SU-DHL-6 (cell line): ENCODE data around the gene LATS2.

Experiments
- EZH2phosphoT487 ChIP-seq: fragments of 200-600 bp; sonication (generic), shearing (Covaris generic); conservative IDR thresholded peaks from 2 replicates; pipeline ENCODE4 v1.6.1; 2018; ENCODE audit warnings: mild to moderate bottlenecking, antibody characterized with exemption, low read length, moderate library complexity, mixed read lengths
- TF ChIP-seq, protein P1 (sequence below): fragments of 200-600 bp; sonication (generic); IDR thresholded peaks from one replicate; pipeline ENCODE4 v1.5.1; 2017; ENCODE audit warnings: antibody characterized with exemption, mild to moderate bottlenecking, low read length, moderate library complexity; ENCODE audit not compliant: insufficient read depth, poor library complexity, severe bottlenecking

DNA sequence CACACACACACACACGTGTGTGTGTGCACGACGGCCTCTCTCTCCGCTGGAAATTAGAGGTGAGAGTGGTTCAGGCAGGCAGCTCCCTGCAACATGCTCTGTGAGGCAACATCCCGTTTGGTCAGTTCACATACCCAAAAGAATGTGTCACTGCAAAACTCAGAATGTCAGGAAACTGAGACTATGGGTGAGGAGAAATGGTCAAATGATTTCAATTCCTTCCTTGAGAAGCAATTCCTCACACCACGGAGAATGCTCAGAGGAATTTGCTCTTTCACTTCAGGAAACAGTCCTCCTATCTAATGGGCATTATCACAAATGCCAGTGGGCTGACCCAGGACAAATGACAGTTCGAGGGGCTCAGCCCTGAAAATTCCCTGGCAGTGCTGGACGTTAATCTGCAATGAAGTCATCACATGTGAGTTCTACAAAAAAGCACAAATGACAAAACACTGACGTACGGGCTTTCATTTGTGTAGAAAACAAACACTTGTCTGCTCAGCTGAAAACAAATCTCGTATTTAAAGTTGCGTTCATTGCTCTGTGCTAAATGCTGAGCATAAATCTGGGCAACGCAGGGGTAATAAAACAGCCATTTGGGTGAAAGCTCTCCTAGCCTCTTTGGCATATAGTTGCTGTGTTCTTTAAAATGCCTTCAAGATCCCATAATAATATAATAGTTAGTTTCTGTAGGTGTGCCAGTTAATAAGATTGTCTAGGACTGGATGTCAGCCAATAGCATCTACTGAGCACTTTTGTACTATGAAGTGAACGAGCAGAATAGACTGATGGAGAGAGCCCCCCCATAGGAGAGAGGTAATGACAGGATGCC is 18.6 kb upstream of the LATS2 start:
- TF ChIP-seq, protein P1, sequence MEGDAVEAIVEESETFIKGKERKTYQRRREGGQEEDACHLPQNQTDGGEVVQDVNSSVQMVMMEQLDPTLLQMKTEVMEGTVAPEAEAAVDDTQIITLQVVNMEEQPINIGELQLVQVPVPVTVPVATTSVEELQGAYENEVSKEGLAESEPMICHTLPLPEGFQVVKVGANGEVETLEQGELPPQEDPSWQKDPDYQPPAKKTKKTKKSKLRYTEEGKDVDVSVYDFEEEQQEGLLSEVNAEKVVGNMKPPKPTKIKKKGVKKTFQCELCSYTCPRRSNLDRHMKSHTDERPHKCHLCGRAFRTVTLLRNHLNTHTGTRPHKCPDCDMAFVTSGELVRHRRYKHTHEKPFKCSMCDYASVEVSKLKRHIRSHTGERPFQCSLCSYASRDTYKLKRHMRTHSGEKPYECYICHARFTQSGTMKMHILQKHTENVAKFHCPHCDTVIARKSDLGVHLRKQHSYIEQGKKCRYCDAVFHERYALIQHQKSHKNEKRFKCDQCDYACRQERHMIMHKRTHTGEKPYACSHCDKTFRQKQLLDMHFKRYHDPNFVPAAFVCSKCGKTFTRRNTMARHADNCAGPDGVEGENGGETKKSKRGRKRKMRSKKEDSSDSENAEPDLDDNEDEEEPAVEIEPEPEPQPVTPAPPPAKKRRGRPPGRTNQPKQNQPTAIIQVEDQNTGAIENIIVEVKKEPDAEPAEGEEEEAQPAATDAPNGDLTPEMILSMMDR = no peak
- no peak for TF ChIP-seq EZH2phosphoT487
